DOHH2 (cell line): ENCODE results near the gene NME4.
"Not testable (repeated sequence)": the region's sequence is repeated elsewhere in the genome, so short reads cannot be mapped to it uniquely, and the experiment has no call there.

ENCODE experiments used
- H3F3A ChIP-seq: fragments of 200-600 bp; sonication (generic), shearing (Covaris generic); 2 replicates; pipeline ENCODE4 v1.6.0; 2016; ENCODE audit warnings: antibody characterized with exemption, mild to moderate bottlenecking; ENCODE audit not compliant: control insufficient read depth, insufficient read depth
- H3K27ac ChIP-seq: fragments of 200-600 bp; sonication (generic); 2 replicates; pipeline ENCODE4 v1.5.1; 2014; ENCODE audit warnings: low read depth, mild to moderate bottlenecking, low read length, moderate library complexity
- H3K27me3 ChIP-seq: fragments of 200-600 bp; sonication (generic); 2 replicates; pipeline ENCODE4 v1.6.1; 2014; ENCODE audit warnings: mild to moderate bottlenecking, low read length, mixed read lengths; ENCODE audit not compliant: control insufficient read depth
- H3K36me3 ChIP-seq: fragments of 200-600 bp; sonication (generic); 2 replicates; pipeline ENCODE4 v1.6.1; 2014; ENCODE audit warnings: mild to moderate bottlenecking, low read length, moderate library complexity, mixed read lengths; ENCODE audit not compliant: control insufficient read depth
- H3K4me1 ChIP-seq: fragments of 200-600 bp; sonication (generic); 2 replicates; pipeline ENCODE4 v1.6.1; 2014; ENCODE audit warnings: mild to moderate bottlenecking, low read length, mixed read lengths; ENCODE audit not compliant: control insufficient read depth
- H3K4me2 ChIP-seq: fragments of 200-600 bp; sonication (generic); 2 replicates; pipeline ENCODE4 v1.6.0; 2014; ENCODE audit warnings: mild to moderate bottlenecking, low read length, moderate library complexity
- H3K4me3 ChIP-seq: fragments of 200-600 bp; sonication (generic); 2 replicates; pipeline ENCODE4 v1.5.1; 2014; ENCODE audit warnings: mild to moderate bottlenecking, low read length, mixed read lengths
- H3K79me2 ChIP-seq: fragments of 200-600 bp; sonication (generic); 2 replicates; pipeline ENCODE4 v1.6.1; 2014; ENCODE audit warnings: mild to moderate bottlenecking, low read length, mixed read lengths; ENCODE audit not compliant: control insufficient read depth
- H3K9me2 ChIP-seq: fragments of 200-600 bp; sonication (generic); replicated peaks from 2 replicates; pipeline ENCODE4 v1.6.1; 2014; ENCODE audit warnings: mild to moderate bottlenecking, low read length, mixed read lengths; ENCODE audit not compliant: control insufficient read depth
- H3K9me3 ChIP-seq: fragments of 200-600 bp; sonication (generic); 2 replicates; pipeline ENCODE4 v1.6.1; 2014; ENCODE audit warnings: antibody characterized with exemption, low read length, mixed read lengths; ENCODE audit not compliant: control insufficient read depth, insufficient read depth
- H4K20me1 ChIP-seq: fragments of 200-600 bp; sonication (generic); 2 replicates; pipeline ENCODE4 v1.6.0; 2014; ENCODE audit warnings: low read depth, mild to moderate bottlenecking, antibody characterized with exemption, low read length, moderate library complexity; ENCODE audit not compliant: control insufficient read depth, insufficient read depth
- CTCF ChIP-seq: fragments of 200-600 bp; sonication (generic); IDR thresholded peaks from one replicate; pipeline ENCODE4 v1.5.1; 2014; ENCODE audit warnings: antibody characterized with exemption, mild to moderate bottlenecking, low read depth, low read length; ENCODE audit not compliant: poor library complexity, severe bottlenecking
- EZH2phosphoT487 ChIP-seq: fragments of 200-600 bp; sonication (generic); IDR thresholded peaks from 2 replicates; pipeline ENCODE4 v1.6.1; 2017; ENCODE audit warnings: borderline replicate concordance, mild to moderate bottlenecking, antibody characterized with exemption, low read length, moderate library complexity, mixed read lengths

Gene NME4

GRCh38 chr16:377419-377951 is 19.5 kb upstream of the NME4 start:
- H3K27me3 ChIP-seq = no peaks in the 10 kb centered on the region
- TF ChIP-seq EZH2phosphoT487 (no peak), CTCF (no peak)
- peaks cover 5% of the 10 kb centered on the region; the same call in 1 of the 2 replicates for H4K20me1 ChIP-seq
- peaks cover 31% of the 10 kb centered on the region for H3K36me3 ChIP-seq
- no peaks in the 10 kb centered on the region for H3K9me2 ChIP-seq
- peaks cover 2% of the 10 kb centered on the region for H3F3A ChIP-seq
- H3K79me2 ChIP-seq = peaks cover 36% of the 10 kb centered on the region
- H3K9me3 ChIP-seq = no peaks in the 10 kb centered on the region
- H3K4me2 ChIP-seq = no peak overlapping the region
- H3K4me1 ChIP-seq = peaks cover 8% of the 10 kb centered on the region
- no peak overlapping the region for H3K4me3 ChIP-seq
- H3K27ac ChIP-seq = no peak overlapping the region

DNA sequence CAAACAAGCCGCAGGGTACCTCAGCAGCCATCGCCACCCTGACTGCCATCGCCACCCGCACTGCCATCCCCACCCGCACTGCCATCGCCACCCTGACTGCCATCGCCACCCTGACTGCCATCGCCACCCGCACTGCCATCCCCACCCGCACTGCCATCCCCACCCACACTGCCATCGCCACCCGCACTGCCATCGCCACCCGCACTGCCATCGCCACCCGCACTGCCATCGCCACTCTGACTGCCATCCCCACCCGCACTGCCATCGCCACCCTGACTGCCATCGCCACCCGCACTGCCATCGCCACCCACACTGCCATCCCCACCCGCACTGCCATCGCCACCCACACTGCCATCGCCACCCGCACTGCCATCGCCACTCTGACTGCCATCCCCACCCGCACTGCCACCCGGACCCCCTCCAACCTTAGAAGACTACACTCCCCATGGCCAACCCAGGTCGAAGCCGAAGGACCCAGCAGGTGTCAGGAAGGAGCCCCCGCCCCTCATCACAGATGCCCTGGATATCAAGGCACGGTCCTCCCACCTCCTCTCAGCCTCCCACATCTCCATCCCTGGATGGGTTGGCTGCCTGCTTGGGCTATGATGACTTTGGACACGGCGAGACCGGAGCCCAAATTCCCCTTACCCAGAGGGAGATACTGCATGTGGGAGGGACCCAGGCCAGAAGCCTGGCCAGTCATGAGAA is 18.7 kb upstream of the NME4 start:
- H3K27me3 ChIP-seq, H3K9me2 ChIP-seq, H3K9me3 ChIP-seq, H3K4me1 ChIP-seq, H3K27ac ChIP-seq, H3F3A ChIP-seq, H3K4me2 ChIP-seq, H4K20me1 ChIP-seq, H3K4me3 ChIP-seq: not testable (repeated sequence)
- H3K79me2 ChIP-seq = peaks cover 37% of the 10 kb centered on the region
- H3K36me3 ChIP-seq = peaks cover 29% of the 10 kb centered on the region

- peaks cover 37% of the 10 kb centered on the region for H3K79me2 ChIP-seq
- no peaks in the 10 kb centered on the region for H3K9me2 ChIP-seq
- H3K4me2 ChIP-seq = no peak overlapping the region
- peaks cover 12% of the 10 kb centered on the region for H3F3A ChIP-seq
- peaks cover 24% of the 10 kb centered on the region for H3K36me3 ChIP-seq
- no peaks in the 10 kb centered on the region for H3K27me3 ChIP-seq
- TF ChIP-seq EZH2phosphoT487 (no peak), CTCF (no peak)
- H3K4me3 ChIP-seq = no peak overlapping the region
- H3K4me1 ChIP-seq = peaks cover 11% of the 10 kb centered on the region
- peaks cover 5% of the 10 kb centered on the region; the same call in 1 of the 2 replicates for H4K20me1 ChIP-seq
- no peak overlapping the region for H3K27ac ChIP-seq
- no peaks in the 10 kb centered on the region for H3K9me3 ChIP-seq
Observed at GRCh38 chr16:378821-379182, 18.2 kb upstream of the NME4 start.

- no peaks in the 10 kb centered on the region for H3K27me3 ChIP-seq
- peaks cover 17% of the 10 kb centered on the region for H3K4me1 ChIP-seq
- TF ChIP-seq EZH2phosphoT487 (no peak), CTCF (no peak)
- H3K9me2 ChIP-seq = no peaks in the 10 kb centered on the region
- no peak overlapping the region for H3K4me2 ChIP-seq
- peaks cover 40% of the 10 kb centered on the region for H3K79me2 ChIP-seq
- H3K36me3 ChIP-seq = peaks cover 26% of the 10 kb centered on the region
- peaks cover 18% of the 10 kb centered on the region for H3F3A ChIP-seq
- peaks cover 5% of the 10 kb centered on the region; the same call in 1 of the 2 replicates for H4K20me1 ChIP-seq
- H3K4me3 ChIP-seq = no peak overlapping the region
- no peaks in the 10 kb centered on the region for H3K9me3 ChIP-seq
- no peak overlapping the region for H3K27ac ChIP-seq
Observed at GRCh38 chr16:379183-379960, 17.6 kb upstream of the NME4 start.
